Parathyroid adenoma (tissue), 2 donors: Measurements from ENCODE around the gene COLEC12.

ENCODE experiments used
- H2AFZ ChIP-seq: fragments of 300-600 bp; sonication (generic); one replicate; pipeline ENCODE4 v1.7.0; 2017; ENCODE audit warnings: antibody characterized with exemption, mild to moderate bottlenecking
- H3K27ac ChIP-seq: fragments of 300-600 bp; sonication (generic); one replicate; pipeline ENCODE4 v1.7.0; 2017
- H3K27me3 ChIP-seq: fragments of 300-600 bp; sonication (generic); one replicate; pipeline ENCODE4 v1.7.0; 2017; ENCODE audit warnings: low read length; ENCODE audit not compliant: control insufficient read depth, insufficient read depth
- H3K36me3 ChIP-seq: fragments of 300-600 bp; sonication (generic); one replicate; pipeline ENCODE4 v1.7.0; 2017; ENCODE audit warnings: low read length; ENCODE audit not compliant: control insufficient read depth, insufficient read depth
- H3K4me1 ChIP-seq: fragments of 300-600 bp; sonication (generic); one replicate; pipeline ENCODE4 v1.7.0; 2017; ENCODE audit warnings: control low read depth
- H3K4me2 ChIP-seq: fragments of 300-600 bp; sonication (generic); one replicate; pipeline ENCODE4 v1.7.0; 2017; ENCODE audit warnings: low read length
- H3K4me3 ChIP-seq: fragments of 300-600 bp; sonication (generic); one replicate; pipeline ENCODE4 v1.7.0; 2017; ENCODE audit warnings: low read depth, low read length
- H3K79me2 ChIP-seq: fragments of 300-600 bp; sonication (generic); one replicate; pipeline ENCODE4 v1.7.0; 2017; ENCODE audit warnings: control low read depth
- H3K9ac ChIP-seq: fragments of 300-600 bp; sonication (generic); one replicate; pipeline ENCODE4 v1.7.0; 2017; ENCODE audit warnings: mild to moderate bottlenecking
- H3K9me3 ChIP-seq: fragments of 300-600 bp; sonication (generic); one replicate; pipeline ENCODE4 v1.7.0; 2017; ENCODE audit warnings: low read length; ENCODE audit not compliant: control insufficient read depth
- CTCF ChIP-seq: fragments of 300-600 bp; sonication (generic); IDR thresholded peaks from one replicate; pipeline ENCODE4 v1.7.0; 2017; ENCODE audit warnings: antibody characterized with exemption, mild to moderate bottlenecking
- donor health status: primary hyperparathyroidism.

Gene COLEC12

GRCh38 chr18:463403-463802, 37.1 kb downstream of the COLEC12 start:
- no peak overlapping the region for H2AFZ ChIP-seq
- H3K4me1 ChIP-seq, result no peaks in the 10 kb centered on the region
- no peak overlapping the region for H3K27ac ChIP-seq
- no peak overlapping the region for H3K9ac ChIP-seq
- TF ChIP-seq CTCF, result no peak
- no peak overlapping the region for H3K4me2 ChIP-seq
- no peaks in the 10 kb centered on the region for H3K79me2 ChIP-seq
- no peaks in the 10 kb centered on the region for H3K27me3 ChIP-seq
- H3K36me3 ChIP-seq, result no peaks in the 10 kb centered on the region
- no peak overlapping the region for H3K4me3 ChIP-seq
- H3K9me3 ChIP-seq, result no peaks in the 10 kb centered on the region

GRCh38 chr18:461762-462161, 38.7 kb downstream of the COLEC12 start:
- H3K36me3 ChIP-seq, result no peaks in the 10 kb centered on the region
- no peak overlapping the region for H3K27ac ChIP-seq
- no peak overlapping the region for H3K4me3 ChIP-seq
- H2AFZ ChIP-seq, result no peak overlapping the region
- TF ChIP-seq CTCF, result no peak
- no peaks in the 10 kb centered on the region for H3K9me3 ChIP-seq
- peaks cover 14% of the 10 kb centered on the region for H3K4me1 ChIP-seq
- H3K9ac ChIP-seq, result no peak overlapping the region
- no peaks in the 10 kb centered on the region for H3K79me2 ChIP-seq
- H3K27me3 ChIP-seq, result no peaks in the 10 kb centered on the region
- no peak overlapping the region for H3K4me2 ChIP-seq

GRCh38 chr18:460791-461190, 39.7 kb downstream of the COLEC12 start:
- H3K4me3 ChIP-seq, result no peak overlapping the region
- H2AFZ ChIP-seq, result no peak overlapping the region
- H3K9me3 ChIP-seq, result no peaks in the 10 kb centered on the region
- TF ChIP-seq CTCF, result no peak
- H3K27me3 ChIP-seq, result no peaks in the 10 kb centered on the region
- H3K9ac ChIP-seq, result no peak overlapping the region
- no peak overlapping the region for H3K4me2 ChIP-seq
- H3K4me1 ChIP-seq, result peaks cover 16% of the 10 kb centered on the region
- no peaks in the 10 kb centered on the region for H3K79me2 ChIP-seq
- no peaks in the 10 kb centered on the region for H3K36me3 ChIP-seq
- H3K27ac ChIP-seq, result no peak overlapping the region

DNA sequence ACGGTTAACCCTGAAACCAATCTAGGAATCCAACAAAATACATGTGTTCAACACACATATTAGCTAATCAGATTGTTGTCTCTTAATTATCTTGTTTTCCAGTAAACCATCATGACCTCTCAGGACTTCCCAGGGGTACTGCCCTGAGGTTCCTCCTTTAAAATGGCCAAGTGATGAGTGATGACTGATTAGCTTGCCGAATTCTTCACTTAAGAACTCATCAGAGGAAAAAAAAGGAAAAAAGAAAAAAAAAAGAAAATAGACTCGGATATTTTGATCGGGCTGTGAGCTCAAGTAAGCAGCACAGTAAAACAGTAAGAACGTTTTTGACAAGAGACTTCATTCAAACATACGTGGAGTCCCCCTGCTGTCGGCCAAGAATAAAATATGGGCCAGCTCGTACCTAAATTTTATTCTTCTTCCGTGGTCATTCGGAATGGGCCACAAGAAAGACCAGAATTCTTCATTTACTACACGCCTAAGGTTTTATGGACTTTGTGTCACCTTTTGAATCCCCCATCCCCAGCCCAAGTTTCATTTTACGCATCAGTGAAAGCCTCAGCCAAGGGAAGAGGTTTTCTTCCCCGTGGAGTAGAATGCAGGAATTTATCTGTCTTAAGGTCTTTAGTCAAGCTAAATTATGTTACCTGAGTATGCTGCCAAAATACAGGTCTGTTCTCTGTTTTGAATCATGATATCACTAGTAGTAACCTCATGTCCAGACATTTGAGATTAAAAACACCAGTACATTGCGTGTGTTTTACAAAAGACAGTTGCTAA, 40.5 kb downstream of the COLEC12 start:
- H3K4me3 ChIP-seq, result no peak overlapping the region

More for the DNA sequence above, 40.5 kb downstream of the COLEC12 start:
- Histone ChIP-seq H3K27ac (no peak overlapping the region), H3K4me1 (peaks cover 16% of the 10 kb centered on the region), H3K27me3 (no peaks in the 10 kb centered on the region), H3K36me3 (no peaks in the 10 kb centered on the region), H2AFZ (no peak overlapping the region), H3K79me2 (no peaks in the 10 kb centered on the region), H3K9ac (no peak overlapping the region), H3K9me3 (no peaks in the 10 kb centered on the region), H3K4me2 (no peak overlapping the region)
- TF ChIP-seq CTCF, result no peak
